Neuron (in vitro differentiated cells): ENCODE results near the gene RHBDL3.
A peak's percentile ranks its signal among the peaks of the same experiment; 100 is the strongest.
"Not testable (repeated sequence)": the region's sequence is repeated elsewhere in the genome, so short reads cannot be mapped to it uniquely, and the experiment has no call there.

ENCODE experiments used
- H2AFZ ChIP-seq: one replicate; pipeline ENCODE4 v1.6.1; 2013; ENCODE audit warnings: low read depth, mild to moderate bottlenecking, inconsistent platforms, low read length, moderate library complexity
- H3K27me3 ChIP-seq: one replicate; pipeline ENCODE4 v1.6.1; 2013; ENCODE audit warnings: low read length; ENCODE audit not compliant: insufficient read depth
- H3K36me3 ChIP-seq: one replicate; pipeline ENCODE4 v1.6.1; 2013; ENCODE audit warnings: low read length; ENCODE audit not compliant: insufficient read depth
- H3K4me1 ChIP-seq: one replicate; pipeline ENCODE4 v1.6.1; 2013; ENCODE audit warnings: low read length; ENCODE audit not compliant: insufficient read depth
- H3K4me3 ChIP-seq: 2 replicates; pipeline ENCODE4 v1.5.1; 2013; ENCODE audit warnings: mild to moderate bottlenecking, low read length, moderate library complexity
- H3K9me3 ChIP-seq: one replicate; pipeline ENCODE4 v1.6.1; 2013; ENCODE audit warnings: low read length

RHBDL3 gene

DNA sequence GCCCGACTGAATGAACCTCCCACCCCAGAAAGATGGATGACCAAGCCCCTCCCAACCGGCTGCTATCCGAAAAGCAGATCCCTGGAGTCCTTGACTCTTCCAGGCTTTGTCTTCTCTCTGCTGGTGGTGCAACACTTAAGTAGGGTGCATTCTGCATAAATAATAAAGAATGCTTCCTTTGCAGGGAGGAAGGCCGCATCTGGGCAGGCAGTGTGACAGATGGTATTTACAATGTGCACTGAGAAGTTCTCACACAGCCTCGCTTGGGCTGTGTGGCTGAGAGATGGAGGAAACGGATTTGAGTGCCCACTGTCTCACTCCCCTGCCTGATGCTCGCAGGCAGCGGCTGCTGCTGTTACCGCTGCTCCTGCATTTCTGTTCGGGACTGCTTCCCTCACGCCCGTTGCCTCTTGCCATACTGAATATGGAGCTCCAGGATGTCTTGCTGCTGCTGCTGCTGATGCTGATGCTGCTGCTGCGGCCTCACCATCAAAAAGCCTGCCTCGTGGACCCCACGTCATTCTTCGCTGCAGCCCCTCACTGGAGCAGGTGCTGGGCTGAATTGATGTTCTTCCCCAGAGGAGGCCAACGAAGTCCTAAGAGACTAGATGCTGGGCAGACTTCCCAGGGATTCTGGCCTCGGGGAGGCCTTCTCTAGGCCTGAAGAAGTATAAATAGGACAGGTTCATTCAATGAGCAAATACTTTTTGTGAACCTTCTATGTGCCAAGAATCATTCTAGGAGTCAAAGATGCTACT, 7.1 kb upstream of the RHBDL3 start:
- Histone ChIP-seq H3K4me1 (peaks cover 46% of the 10 kb centered on the region), H3K36me3 (no peaks in the 10 kb centered on the region), H2AFZ (no peak overlapping the region), H3K27me3 (no peaks in the 10 kb centered on the region), H3K9me3 (no peaks in the 10 kb centered on the region), H3K4me3 (peak overlapping the region; percentile 1)

- Histone ChIP-seq H3K9me3 (no peaks in the 10 kb centered on the region), H3K27me3 (no peaks in the 10 kb centered on the region), H2AFZ (no peak overlapping the region), H3K4me1 (peaks cover 51% of the 10 kb centered on the region), H3K4me3 (no peak overlapping the region), H3K36me3 (no peaks in the 10 kb centered on the region)
These were observed 6.0 kb upstream of the RHBDL3 start for GRCh38 chr17:32259586-32259985.

DNA sequence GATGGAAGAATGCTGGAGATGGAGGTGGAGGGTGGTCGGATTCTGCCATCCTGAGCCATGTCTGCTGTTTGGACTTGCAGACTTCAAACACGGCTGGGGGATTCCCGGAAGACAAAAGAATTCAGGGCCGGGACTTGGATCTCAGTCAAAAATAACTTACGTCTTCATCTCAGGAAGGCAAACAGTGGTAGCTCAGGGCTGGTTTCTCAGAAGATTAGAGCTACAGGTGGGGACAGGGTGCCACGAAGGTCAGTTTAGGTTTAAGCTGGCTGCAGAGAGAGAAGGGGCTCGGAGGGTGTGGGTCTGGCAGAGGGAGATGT, 4.3 kb upstream of the RHBDL3 start:
- no peak overlapping the region for H2AFZ ChIP-seq
- H3K27me3 ChIP-seq: no peaks in the 10 kb centered on the region
- no peaks in the 10 kb centered on the region for H3K9me3 ChIP-seq
- H3K4me3 ChIP-seq: no peak overlapping the region
- peaks cover 59% of the 10 kb centered on the region for H3K4me1 ChIP-seq
- no peaks in the 10 kb centered on the region for H3K36me3 ChIP-seq

DNA sequence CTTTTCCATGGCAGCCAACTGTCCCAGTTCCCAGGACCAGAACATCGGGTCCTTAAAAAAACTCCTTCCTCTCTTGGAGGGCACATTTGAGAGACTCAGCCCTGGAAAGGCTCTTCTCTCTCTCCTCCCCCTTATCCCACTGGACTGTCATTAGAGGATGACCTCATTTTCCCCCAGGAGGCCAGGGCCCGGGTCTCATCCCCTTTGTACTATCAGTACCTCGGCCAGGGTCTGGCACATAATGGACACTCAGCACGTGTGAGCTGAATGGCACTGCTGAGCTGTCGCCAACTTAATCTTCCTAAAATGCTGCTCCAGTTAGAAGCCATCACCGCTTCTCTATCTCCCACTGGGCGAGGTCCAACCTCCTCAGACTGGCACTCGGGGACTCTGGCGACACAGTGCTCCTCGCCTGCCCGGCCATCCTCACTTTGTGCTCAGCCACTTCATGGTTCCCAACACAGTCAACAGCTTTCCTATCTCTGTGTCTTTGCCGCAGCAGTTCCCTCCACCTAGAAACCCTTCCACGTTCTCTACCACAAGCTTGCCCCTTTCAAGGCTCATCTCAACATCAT, 3.6 kb upstream of the RHBDL3 start:
- Histone ChIP-seq H3K9me3 (no peaks in the 10 kb centered on the region), H3K4me1 (peaks cover 57% of the 10 kb centered on the region), H3K36me3 (no peaks in the 10 kb centered on the region), H2AFZ (no peak overlapping the region), H3K4me3 (no peak overlapping the region), H3K27me3 (no peaks in the 10 kb centered on the region)

DNA sequence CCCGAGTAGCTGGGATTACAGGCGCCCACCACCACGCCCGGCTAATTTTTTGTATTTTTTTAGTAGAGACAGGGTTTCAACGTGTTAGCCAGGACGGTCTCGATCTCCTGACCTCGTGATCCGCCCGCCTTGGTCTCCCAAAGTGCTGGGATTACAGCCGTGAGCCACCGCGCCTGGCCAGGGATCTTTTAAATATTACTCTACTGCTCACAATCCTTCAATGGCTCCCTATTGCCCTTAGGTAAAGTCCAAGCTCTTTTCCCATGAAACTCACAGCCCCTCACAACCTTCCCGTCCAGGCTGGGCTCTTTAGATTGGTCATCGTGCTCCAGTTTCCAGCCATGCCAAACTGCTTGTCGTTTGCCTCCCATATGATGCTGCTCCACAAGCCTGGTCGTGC, 2.1 kb upstream of the RHBDL3 start:
- H3K27me3 ChIP-seq, H3K36me3 ChIP-seq, H2AFZ ChIP-seq, H3K9me3 ChIP-seq, H3K4me3 ChIP-seq: not testable (repeated sequence)
- H3K4me1 ChIP-seq: peaks cover 60% of the 10 kb centered on the region

DNA sequence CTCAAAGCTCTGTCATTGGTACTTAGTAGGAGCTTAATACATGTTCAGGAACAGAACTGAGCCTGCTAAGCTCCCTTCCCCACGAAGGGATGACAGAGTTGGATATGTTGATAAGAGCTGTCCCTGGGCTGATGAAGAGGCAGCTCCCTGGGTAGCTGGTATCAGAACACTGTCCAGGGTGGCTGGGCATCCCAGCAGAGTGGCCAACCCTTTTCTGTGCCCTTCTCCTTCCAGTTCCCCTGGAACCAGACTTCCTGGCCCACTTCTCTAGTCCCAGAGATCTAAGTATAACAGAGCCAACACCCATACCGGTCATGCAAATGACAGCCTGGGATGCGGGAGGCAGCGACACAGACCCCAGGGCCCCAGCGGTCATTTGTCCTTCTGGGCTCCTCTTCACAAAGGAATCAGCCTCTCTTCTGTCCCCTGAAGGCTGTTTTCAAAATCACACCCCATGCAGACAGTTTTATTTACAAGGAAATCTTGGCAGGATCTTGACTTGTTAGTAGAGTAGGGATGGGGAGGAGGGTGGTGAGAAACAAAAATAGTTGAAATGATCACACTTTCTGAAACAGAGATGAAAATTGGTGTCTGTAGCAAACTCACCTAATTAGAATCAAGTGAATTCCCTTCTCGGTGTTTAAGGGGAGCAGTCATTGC, 1.4 kb upstream of the RHBDL3 start:
- H3K27me3 ChIP-seq: no peaks in the 10 kb centered on the region
- peaks cover 54% of the 10 kb centered on the region for H3K4me1 ChIP-seq
- H2AFZ ChIP-seq: peak overlapping the region; percentile 74
- H3K36me3 ChIP-seq: no peaks in the 10 kb centered on the region
- H3K4me3 ChIP-seq: peak overlapping the region; percentile 74
- no peaks in the 10 kb centered on the region for H3K9me3 ChIP-seq

GRCh38 chr17:32264823-32265191, 825 bp upstream of the RHBDL3 start:
- Histone ChIP-seq H3K36me3 (peaks cover 3% of the 10 kb centered on the region), H3K4me3 (peak overlapping the region; percentile 74), H3K9me3 (no peaks in the 10 kb centered on the region), H3K27me3 (no peaks in the 10 kb centered on the region), H3K4me1 (peaks cover 49% of the 10 kb centered on the region), H2AFZ (peak overlapping the region; percentile 74)

DNA sequence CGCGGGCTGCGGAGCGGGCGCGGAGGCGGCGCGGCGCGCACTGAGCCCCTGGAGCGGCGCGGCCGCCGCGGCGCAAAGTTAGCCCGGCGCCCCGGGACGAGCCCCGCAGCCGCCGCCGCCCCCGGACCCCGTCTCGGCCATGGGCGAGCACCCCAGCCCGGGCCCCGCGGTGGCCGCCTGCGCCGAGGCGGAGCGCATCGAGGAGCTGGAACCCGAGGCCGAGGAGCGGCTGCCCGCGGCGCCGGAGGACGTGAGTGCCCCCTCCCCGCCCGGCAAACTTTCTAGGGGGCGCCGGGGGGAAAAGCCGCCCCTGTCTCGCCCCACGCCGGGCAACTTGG, 388 bp downstream of the RHBDL3 start:
- Histone ChIP-seq H3K36me3 (peaks cover 3% of the 10 kb centered on the region), H2AFZ (peak overlapping the region; percentile 73), H3K4me1 (peaks cover 43% of the 10 kb centered on the region), H3K9me3 (no peaks in the 10 kb centered on the region), H3K27me3 (no peaks in the 10 kb centered on the region), H3K4me3 (peak overlapping the region; percentile 74)

- H2AFZ ChIP-seq: peak overlapping the region; percentile 73
- no peaks in the 10 kb centered on the region for H3K9me3 ChIP-seq
- H3K36me3 ChIP-seq: peaks cover 3% of the 10 kb centered on the region
- peak overlapping the region; percentile 74 for H3K4me3 ChIP-seq
- peaks cover 42% of the 10 kb centered on the region for H3K4me1 ChIP-seq
- H3K27me3 ChIP-seq: no peaks in the 10 kb centered on the region
These were observed 1.0 kb downstream of the RHBDL3 start for GRCh38 chr17:32266389-32267301.

DNA sequence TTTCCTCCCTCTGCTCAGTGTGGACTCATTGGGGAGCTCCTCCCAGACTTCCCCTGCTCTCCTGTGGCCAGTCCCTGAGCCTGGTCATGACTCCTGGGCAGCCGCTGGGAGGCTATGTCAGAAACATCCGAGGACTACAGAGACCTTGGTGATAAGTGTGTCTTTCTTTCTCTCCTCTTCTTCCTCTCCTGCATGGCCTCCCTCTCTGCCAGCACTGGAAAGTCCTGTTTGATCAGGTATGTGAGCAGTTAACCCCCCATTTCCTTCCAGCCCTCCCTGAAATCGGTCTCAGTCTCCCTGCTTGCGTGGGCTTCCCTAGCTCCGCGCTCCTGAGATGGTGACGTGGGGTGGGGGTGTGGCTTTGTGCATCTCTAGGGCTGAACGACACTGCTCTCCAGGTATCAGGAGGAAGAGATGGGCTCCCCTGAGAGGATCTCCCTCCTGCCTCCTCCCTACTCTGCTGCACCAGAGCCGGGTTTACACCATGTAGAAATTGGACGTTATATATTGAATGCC, 2.1 kb downstream of the RHBDL3 start:
- no peak overlapping the region for H2AFZ ChIP-seq
- no peaks in the 10 kb centered on the region for H3K9me3 ChIP-seq
- no peaks in the 10 kb centered on the region for H3K27me3 ChIP-seq
- peaks cover 44% of the 10 kb centered on the region for H3K4me1 ChIP-seq
- peaks cover 3% of the 10 kb centered on the region for H3K36me3 ChIP-seq
- peak overlapping the region; percentile 74 for H3K4me3 ChIP-seq

DNA sequence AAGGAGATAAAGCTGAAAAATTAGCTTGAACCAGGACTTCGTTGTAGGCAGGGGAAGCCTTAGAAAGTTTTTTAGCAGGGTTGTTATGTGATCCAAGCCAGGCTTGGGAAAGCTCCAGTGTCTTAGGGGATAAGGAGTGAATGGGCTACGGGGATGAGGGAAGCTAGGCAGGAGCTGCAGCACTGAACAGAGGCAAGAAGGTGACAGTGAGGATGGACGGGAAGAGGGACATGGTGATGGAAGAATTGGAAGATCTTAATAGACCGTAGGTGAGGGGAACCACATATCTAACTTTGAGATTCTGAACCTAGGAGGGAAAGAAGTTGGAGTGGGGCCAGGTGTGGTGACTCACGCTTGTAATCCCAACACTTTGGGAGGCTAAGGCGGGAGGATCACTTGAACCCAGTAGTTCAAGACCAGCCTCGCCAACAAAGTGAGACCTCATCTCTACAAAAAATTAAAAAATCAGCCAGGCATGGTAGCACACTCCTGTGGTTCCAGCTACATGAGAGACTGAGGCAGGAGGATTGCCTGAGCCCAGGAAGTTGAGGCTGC, 3.2 kb downstream of the RHBDL3 start:
- Histone ChIP-seq H3K36me3 (peaks cover 3% of the 10 kb centered on the region), H3K27me3 (no peaks in the 10 kb centered on the region), H3K4me1 (peaks cover 46% of the 10 kb centered on the region), H3K4me3 (no peak overlapping the region), H3K9me3 (no peaks in the 10 kb centered on the region), H2AFZ (no peak overlapping the region)

GRCh38 chr17:32269377-32269776, 3.7 kb downstream of the RHBDL3 start:
- peaks cover 43% of the 10 kb centered on the region for H3K4me1 ChIP-seq
- H3K4me3 ChIP-seq: no peak overlapping the region
- peaks cover 3% of the 10 kb centered on the region for H3K36me3 ChIP-seq
- no peaks in the 10 kb centered on the region for H3K9me3 ChIP-seq
- no peak overlapping the region for H2AFZ ChIP-seq
- no peaks in the 10 kb centered on the region for H3K27me3 ChIP-seq
